Measurements from ENCODE around the gene CCDC148.

GRCh38 chr2:158239271-158239670, 217.3 kb downstream of the CCDC148 start:
- TF ChIP-seq POLR2A (IDR thresholded peaks at IDR 0.05): no peak
- TF ChIP-seq, protein P1, sequence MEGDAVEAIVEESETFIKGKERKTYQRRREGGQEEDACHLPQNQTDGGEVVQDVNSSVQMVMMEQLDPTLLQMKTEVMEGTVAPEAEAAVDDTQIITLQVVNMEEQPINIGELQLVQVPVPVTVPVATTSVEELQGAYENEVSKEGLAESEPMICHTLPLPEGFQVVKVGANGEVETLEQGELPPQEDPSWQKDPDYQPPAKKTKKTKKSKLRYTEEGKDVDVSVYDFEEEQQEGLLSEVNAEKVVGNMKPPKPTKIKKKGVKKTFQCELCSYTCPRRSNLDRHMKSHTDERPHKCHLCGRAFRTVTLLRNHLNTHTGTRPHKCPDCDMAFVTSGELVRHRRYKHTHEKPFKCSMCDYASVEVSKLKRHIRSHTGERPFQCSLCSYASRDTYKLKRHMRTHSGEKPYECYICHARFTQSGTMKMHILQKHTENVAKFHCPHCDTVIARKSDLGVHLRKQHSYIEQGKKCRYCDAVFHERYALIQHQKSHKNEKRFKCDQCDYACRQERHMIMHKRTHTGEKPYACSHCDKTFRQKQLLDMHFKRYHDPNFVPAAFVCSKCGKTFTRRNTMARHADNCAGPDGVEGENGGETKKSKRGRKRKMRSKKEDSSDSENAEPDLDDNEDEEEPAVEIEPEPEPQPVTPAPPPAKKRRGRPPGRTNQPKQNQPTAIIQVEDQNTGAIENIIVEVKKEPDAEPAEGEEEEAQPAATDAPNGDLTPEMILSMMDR (IDR thresholded peaks at IDR 0.05): no peak

Measured in esophagus squamous epithelium (tissue), 4 donors.